Amygdala (tissue), 56 donors: Measurements from ENCODE around the gene SPIN1.
"Not testable (repeated sequence)": the region's sequence is repeated elsewhere in the genome, so short reads cannot be mapped to it uniquely, and the experiment has no call there.

Experiments
- DNase-seq, 56 donors: peaks; one replicate each; lab custom pipeline; 2025; lab: John Stamatoyannopoulos, UW

The SPIN1 gene

GRCh38 chr9:88388203-88388885 lies at the start of gene SPIN1:
SPIN1 (plus strand) TSS chr9:88388444; CDS start chr9:88426540, 38,096 bp downstream.
- DNase-seq: peak in 48 of 56 donors; percentile 8 to 86 (median 63)

DNA sequence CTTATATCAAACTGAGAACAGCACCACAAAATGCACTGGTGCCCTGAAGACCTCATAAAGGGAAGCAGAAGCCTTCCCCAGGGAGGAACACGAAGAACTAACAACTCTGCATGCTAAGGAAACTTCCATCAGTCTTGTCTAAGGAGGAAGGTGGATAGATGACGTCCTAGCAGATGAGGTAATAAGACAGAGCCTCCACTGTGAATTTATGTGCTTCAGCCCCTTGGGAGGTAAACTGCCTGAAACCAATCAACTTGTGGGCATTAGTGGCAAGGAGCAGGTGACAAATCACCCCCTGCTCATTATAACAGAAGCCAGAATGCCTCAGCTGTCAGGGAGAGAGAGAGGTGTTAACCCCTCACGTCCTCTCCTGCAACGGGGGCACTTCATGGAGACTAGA lies 48.9 kb upstream of the SPIN1 start:
- no peak for DNase-seq

GRCh38 chr9:88342246-88342645 lies 46.0 kb upstream of the SPIN1 start:
- no peak for DNase-seq

GRCh38 chr9:88344013-88344412 lies 44.2 kb upstream of the SPIN1 start:
- DNase-seq: no peak

DNA sequence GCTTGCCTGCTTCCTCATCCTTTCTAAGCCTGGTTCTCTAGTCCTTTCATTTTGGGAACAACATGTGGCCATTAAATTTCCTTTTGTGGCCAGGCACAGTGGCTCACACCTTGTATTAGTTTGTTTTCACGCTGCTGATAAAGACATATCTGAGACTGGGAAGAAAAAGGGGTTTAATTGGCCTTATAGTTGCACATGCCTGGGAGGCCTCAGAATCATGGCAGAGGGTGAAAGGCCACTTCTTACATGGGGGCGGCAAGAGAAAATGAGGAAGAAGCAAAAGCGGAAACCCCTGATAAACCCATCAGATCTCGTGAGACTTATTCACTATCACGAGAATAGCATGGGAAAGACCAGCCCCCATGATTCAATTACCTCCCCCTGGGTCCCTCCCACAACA lies 37.9 kb upstream of the SPIN1 start:
- not testable (repeated sequence) for DNase-seq

DNA sequence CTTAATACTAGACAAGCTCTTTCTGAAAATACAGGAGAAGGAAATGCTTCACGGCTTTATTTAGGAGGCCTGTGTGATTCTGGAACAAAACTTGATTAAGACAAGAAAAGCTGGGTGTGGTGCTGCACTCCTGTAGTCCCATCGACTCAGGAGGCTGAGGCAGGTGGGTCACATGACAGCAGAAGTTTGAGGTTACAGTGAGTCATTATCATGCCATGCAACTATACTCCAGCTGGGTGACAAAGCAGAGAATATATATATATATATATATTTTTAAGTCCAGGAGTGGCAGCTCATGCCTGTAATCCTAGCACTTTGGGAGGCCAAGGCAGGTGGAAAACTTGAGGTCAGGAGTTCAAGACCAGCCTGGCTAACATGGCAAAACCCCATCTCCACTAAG lies 33.1 kb upstream of the SPIN1 start:
- DNase-seq: no peak

GRCh38 chr9:88357250-88357649 lies 31.0 kb upstream of the SPIN1 start:
- DNase-seq: not testable (repeated sequence)

DNA sequence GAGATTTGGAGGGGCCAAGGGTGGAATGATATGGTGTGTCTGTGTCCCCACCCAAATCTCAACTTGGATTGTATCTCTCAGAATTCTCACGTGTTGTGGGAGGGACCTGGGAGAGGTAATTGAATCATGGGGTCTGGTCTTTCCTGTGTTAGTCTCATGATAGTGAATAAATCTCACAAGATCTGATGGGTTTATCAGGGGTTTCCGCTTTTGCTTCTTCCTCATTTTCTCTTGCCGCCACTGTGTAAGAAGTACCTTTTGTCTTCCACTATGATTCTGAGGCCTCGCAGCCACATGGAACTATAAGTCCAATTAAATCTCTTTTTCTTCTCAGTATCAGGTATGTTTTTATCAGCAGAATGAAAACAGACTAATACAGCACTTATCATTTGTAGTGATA lies 29.5 kb upstream of the SPIN1 start:
- no peak for DNase-seq

- no peak for DNase-seq
These were observed 28.3 kb upstream of the SPIN1 start for GRCh38 chr9:88359974-88360373.

- no peak for DNase-seq
These were observed 25.6 kb upstream of the SPIN1 start for GRCh38 chr9:88362681-88363080.

GRCh38 chr9:88363661-88364060 lies 24.6 kb upstream of the SPIN1 start:
- DNase-seq: no peak

DNA sequence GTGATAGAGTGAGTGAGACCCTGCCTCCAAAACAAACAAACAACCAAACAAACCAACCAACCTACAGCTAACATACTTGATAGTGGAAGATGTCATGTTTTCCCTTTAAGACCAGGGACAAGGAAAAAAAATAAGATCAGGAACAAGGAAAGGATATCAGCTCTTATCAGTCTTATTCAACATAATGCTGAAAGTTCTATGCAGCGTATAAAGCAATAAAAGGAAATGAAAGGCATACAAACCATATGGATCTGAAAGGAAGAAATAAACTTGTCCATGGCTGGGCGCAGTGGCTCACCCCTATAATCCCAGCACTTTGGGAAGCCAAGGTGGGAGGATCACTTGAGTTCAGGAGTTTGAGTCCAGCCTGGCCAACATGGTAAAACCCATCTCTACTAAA lies 23.5 kb upstream of the SPIN1 start:
- no peak for DNase-seq

- no peak for DNase-seq
These were observed 17.9 kb upstream of the SPIN1 start for GRCh38 chr9:88370346-88370745.

- DNase-seq: no peak
These were observed 16.1 kb upstream of the SPIN1 start for GRCh38 chr9:88372103-88372654.

DNA sequence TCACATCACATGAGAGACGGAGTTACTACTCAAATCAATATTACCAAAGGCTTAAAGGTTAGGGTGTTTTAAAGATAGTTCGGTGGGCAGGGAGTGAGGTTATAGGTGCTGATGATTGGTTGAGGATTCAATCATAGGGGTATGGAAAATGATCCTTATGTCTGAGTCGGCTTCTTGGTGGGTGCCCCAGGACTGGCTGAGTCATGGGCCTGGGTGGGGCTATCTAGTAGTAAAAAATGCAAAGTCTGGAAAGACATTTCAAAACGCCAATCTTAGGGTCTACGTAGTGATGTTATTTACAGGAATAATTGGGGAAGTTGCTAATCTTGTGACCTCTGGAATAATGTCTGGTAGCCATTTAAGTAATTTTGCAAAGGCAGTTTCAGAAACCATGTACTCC lies 15.2 kb upstream of the SPIN1 start:
- no peak for DNase-seq

- no peak for DNase-seq
These were observed 9.9 kb upstream of the SPIN1 start for GRCh38 chr9:88378317-88378716.

GRCh38 chr9:88379352-88379751 lies 8.9 kb upstream of the SPIN1 start:
- no peak for DNase-seq

DNA sequence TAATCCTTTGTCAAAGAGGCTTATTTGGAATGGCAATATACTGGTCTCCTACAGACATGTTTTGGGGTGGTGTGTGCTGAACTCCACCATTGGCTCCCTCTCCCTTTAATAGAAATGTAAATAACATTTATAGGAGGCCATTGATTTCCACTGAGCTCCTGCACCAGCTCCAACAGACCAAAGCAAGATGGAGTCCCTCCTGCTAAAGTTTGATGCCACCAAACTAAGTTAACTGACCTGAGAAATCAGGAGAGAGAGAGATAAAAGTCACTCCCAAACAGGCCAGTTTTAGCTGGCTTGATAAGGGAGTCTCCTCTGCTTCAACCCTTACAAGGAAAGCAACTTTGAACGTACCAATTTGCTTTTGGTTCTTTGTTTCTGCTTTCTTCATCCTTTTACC lies 8.1 kb upstream of the SPIN1 start:
- no peak for DNase-seq

DNA sequence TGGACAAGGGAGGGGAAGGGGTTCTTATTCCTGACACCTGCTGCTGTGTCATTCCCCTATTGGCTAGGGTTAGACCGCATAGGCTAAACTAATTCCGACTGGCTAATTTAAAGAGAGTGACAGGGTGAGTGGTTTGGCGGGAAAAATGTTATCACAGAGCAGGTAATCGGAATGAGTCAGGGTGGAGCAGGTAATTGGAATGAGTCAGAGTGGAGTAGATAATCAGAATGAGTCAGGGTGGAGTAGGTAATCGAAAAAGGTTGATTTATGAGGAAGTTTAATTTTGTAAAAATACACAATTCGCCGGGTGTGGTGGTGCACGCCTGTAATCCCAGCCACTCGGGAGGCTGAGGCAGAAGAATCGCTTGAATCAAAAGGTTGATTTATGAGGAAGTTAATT lies 6.9 kb upstream of the SPIN1 start:
- not testable (repeated sequence) for DNase-seq

DNA sequence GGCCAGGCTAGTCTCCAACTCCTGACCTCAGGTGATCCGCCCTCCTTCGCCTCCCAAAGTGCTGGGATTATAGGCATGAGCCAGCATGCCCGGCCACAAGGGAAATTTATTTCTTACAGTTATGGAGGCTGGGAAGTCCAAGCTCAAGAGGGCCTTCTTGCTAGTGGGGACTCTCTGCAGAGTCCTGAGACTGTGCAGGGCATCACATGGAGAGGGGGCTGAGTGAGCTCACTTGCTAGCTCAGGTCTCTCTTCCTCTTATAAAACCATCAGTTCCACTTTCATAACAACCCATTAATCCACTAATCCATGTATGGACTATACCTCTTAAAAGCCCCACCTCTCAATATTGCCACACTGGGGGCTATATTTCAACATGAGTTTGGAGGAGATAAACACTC lies 5.1 kb upstream of the SPIN1 start:
- DNase-seq: no peak

GRCh38 chr9:88386137-88386536 lies 2.1 kb upstream of the SPIN1 start:
- DNase-seq: not testable (repeated sequence)

- DNase-seq: peak in 5 of 56 donors; percentile 36 to 59 (median 46)
These were observed 1.1 kb upstream of the SPIN1 start for GRCh38 chr9:88387036-88387551.
